ENCODE measurements around the gene SLC1A7. TPM values are rescaled to one million over a fixed set of nuclear protein-coding genes. Genes with fewer than 3 reads are reported as not detected.

The SLC1A7 gene
- total RNA-seq, 1 experiment from 2014 or later, result 0.31 TPM

- no peak for DNase-seq (ENCODE audit: low read depth, low spot score)
- CTCF ChIA-PET, result no interaction called here
- Histone ChIP-seq H3K27ac (ENCODE audit: low read length) (no peak overlapping the region), H3K9me3 (ENCODE audit: control insufficient read depth, insufficient read depth, low read depth, low read length) (no peaks in the 10 kb centered on the region), H3K4me1 (ENCODE audit: control insufficient read depth, insufficient read depth, low read length) (no peaks in the 10 kb centered on the region), H3K27me3 (ENCODE audit: control insufficient read depth, insufficient read depth, low read length) (no peaks in the 10 kb centered on the region), H3K36me3 (ENCODE audit: control insufficient read depth, insufficient read depth, low read length) (no peaks in the 10 kb centered on the region), H3K4me3 (ENCODE audit: low read depth in 2 of 2, low read length in 2 of 2) (no peak overlapping the region)
- TF ChIP-seq POLR2AphosphoS5 (IDR thresholded peaks at IDR 0.05; ENCODE audit: low read depth, low read length) (no peak), SIN3A (IDR thresholded peaks at IDR 0.05; ENCODE audit: borderline replicate concordance, insufficient read depth, low read depth, low read length) (no peak)
- TF ChIP-seq, protein P1, sequence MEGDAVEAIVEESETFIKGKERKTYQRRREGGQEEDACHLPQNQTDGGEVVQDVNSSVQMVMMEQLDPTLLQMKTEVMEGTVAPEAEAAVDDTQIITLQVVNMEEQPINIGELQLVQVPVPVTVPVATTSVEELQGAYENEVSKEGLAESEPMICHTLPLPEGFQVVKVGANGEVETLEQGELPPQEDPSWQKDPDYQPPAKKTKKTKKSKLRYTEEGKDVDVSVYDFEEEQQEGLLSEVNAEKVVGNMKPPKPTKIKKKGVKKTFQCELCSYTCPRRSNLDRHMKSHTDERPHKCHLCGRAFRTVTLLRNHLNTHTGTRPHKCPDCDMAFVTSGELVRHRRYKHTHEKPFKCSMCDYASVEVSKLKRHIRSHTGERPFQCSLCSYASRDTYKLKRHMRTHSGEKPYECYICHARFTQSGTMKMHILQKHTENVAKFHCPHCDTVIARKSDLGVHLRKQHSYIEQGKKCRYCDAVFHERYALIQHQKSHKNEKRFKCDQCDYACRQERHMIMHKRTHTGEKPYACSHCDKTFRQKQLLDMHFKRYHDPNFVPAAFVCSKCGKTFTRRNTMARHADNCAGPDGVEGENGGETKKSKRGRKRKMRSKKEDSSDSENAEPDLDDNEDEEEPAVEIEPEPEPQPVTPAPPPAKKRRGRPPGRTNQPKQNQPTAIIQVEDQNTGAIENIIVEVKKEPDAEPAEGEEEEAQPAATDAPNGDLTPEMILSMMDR (IDR thresholded peaks at IDR 0.05), result no peak
- POLR2A ChIA-PET, result no interaction called here
- intact Hi-C loops (cut with micrococcal nuclease; ENCODE audit: unreplicated experiment), result no loop called here
- no peak for ATAC-seq
- BruUV-seq (replicated peaks), result no TSS peak
- in situ Hi-C loops (cut with HindIII; ENCODE audit: low pct_unique_long_range_greater_than_20kb, low sequenced_read_pairs), result no loop called here
Observed at GRCh38 chr1:53163291-53163768, 20.9 kb upstream of the SLC1A7 start.

DNA sequence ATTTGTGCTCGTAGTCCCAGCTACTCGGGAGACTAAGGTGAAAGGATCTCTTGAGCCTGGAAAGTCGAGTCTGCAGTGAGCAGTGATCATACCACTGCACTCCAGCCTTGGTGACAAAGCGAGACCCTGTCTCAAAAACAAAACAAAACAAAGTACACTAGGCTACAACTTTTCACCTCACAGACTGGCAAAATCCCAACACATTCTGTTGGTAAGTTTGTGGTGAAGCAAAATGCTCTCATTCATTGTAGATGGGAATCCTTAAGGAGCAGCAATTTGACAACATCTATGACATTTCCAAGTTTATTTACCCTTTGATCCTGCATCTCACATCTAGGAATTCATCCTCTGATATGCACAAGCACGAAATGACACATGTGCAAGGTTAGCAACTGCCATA lies 20.2 kb upstream of the SLC1A7 start:
- no peak overlapping the region for H3K27ac ChIP-seq (ENCODE audit: low read length)
- ChIA-PET CTCF (no interaction called here), POLR2A (no interaction called here)
- H3K4me1 ChIP-seq (ENCODE audit: control insufficient read depth, insufficient read depth, low read length), result no peaks in the 10 kb centered on the region
- intact Hi-C loops (cut with micrococcal nuclease; ENCODE audit: unreplicated experiment) (no loop called here), in situ Hi-C loops (cut with HindIII; ENCODE audit: low pct_unique_long_range_greater_than_20kb, low sequenced_read_pairs) (no loop called here)
- BruUV-seq (replicated peaks), result no TSS peak
- TF ChIP-seq, protein P1 (IDR thresholded peaks at IDR 0.05), result no peak
- H3K27me3 ChIP-seq (ENCODE audit: control insufficient read depth, insufficient read depth, low read length), result no peaks in the 10 kb centered on the region
- no peaks in the 10 kb centered on the region for H3K36me3 ChIP-seq (ENCODE audit: control insufficient read depth, insufficient read depth, low read length)
- no peaks in the 10 kb centered on the region for H3K9me3 ChIP-seq (ENCODE audit: control insufficient read depth, insufficient read depth, low read depth, low read length)
- DNase-seq (ENCODE audit: low read depth, low spot score) (no peak), ATAC-seq (no peak)
- H3K4me3 ChIP-seq (ENCODE audit: low read depth in 2 of 2, low read length in 2 of 2), result no peak overlapping the region

- no peak for DNase-seq (ENCODE audit: low read depth, low spot score)
- POLR2A ChIA-PET, result no interaction called here
- TF ChIP-seq, protein P1 (IDR thresholded peaks at IDR 0.05), result no peak
- no peak for TF ChIP-seq POLR2AphosphoS5 (IDR thresholded peaks at IDR 0.05; ENCODE audit: low read depth, low read length)
- no peak for TF ChIP-seq SIN3A (IDR thresholded peaks at IDR 0.05; ENCODE audit: borderline replicate concordance, insufficient read depth, low read depth, low read length)
- no peak for TF ChIP-seq TCF7L2 (IDR thresholded peaks at IDR 0.05; ENCODE audit: low read depth, low read length)
- TF ChIP-seq REST (IDR thresholded peaks at IDR 0.05; ENCODE audit: insufficient read depth in 1 of 2, low read depth in 2 of 2, low read length in 1 of 2), result no peak
- intact Hi-C loops (cut with micrococcal nuclease; ENCODE audit: unreplicated experiment) (no loop called here), in situ Hi-C loops (cut with HindIII; ENCODE audit: low pct_unique_long_range_greater_than_20kb, low sequenced_read_pairs) (no loop called here)
- no peaks in the 10 kb centered on the region for H3K4me1 ChIP-seq (ENCODE audit: control insufficient read depth, insufficient read depth, low read length)
- no peak overlapping the region for H3K4me3 ChIP-seq (ENCODE audit: low read depth in 2 of 2, low read length in 2 of 2)
- BruUV-seq (replicated peaks), result no TSS peak
- no peaks in the 10 kb centered on the region for H3K36me3 ChIP-seq (ENCODE audit: control insufficient read depth, insufficient read depth, low read length)
- no peak for ATAC-seq
- no peaks in the 10 kb centered on the region for H3K27me3 ChIP-seq (ENCODE audit: control insufficient read depth, insufficient read depth, low read length)
- no peaks in the 10 kb centered on the region for H3K9me3 ChIP-seq (ENCODE audit: control insufficient read depth, insufficient read depth, low read depth, low read length)
- CTCF ChIA-PET, result no interaction called here
- no peak overlapping the region for H3K27ac ChIP-seq (ENCODE audit: low read length)
Observed at GRCh38 chr1:53160924-53161378, 18.5 kb upstream of the SLC1A7 start.
